Measurements from ENCODE around the gene FOXD2.

Gene FOXD2

DNA sequence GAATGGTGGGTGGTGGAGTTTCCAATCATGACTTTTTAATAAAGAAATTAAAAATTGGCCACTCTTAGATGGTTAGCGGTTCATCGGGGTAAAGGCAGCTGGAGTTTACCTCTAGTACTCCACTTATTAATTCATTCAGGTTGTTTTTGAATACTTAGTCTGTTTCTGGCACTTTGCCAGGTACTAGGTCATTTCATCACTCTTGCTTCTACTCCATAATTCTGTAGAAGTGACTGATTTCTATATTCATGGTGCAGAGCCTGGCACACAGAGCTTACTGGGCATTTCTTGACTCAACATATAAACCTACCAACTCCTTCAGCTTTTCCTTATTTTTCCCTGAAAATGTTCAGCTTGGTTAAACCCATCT, 31.5 kb downstream of the FOXD2 start:
- no peak for DNase-seq

- DNase-seq: no peak
Measured at GRCh38 chr1:47469910-47470309, 32.1 kb downstream of the FOXD2 start.

- DNase-seq: no peak
Measured at GRCh38 chr1:47471163-47471562, 33.3 kb downstream of the FOXD2 start.

GRCh38 chr1:47474278-47475193, 36.7 kb downstream of the FOXD2 start:
- no peak for DNase-seq

DNA sequence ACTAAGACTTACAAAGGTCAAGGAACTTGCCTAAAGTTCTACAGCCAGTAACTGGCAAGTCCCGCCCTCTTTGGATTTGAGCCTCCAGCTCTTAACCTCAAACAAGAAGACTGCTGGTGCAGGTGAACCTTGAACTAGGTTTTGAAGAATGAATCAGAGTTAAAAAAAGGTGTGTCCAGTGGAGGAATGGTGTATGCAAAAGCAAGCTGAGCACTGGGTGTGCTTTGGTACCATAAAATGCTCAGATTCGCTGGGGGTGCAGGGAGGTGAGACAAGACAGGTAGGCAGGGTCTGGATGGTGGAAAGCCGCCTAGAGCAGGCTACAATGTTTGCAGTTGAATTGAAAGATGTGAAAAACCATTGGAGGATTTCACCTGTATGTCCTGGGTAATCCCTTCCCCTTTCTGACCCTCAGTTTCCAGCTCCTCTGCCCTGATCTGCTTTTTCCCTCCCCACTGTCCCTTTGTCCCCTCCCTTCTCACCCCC, 39.8 kb downstream of the FOXD2 start:
- DNase-seq: no peak

DNA sequence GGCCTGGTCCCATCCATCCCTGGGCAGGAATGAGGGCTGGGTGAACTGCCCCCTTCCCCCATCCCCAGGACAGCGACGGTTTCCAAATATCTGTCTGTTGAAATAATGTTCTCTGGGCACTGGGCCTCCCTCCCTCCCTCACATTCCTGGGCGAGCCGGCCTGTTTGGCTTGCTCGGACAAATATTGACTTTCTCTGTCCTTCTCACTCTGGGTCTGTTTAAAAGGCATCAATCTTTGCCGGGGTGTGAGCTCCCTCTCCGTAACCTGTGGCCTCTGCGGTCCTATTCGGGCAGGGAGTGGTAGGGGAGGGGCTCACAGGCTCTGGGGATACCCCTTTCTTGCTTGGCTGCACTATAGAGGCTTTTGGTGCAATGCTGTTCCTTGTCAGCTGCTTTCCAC, 40.2 kb downstream of the FOXD2 start:
- DNase-seq: no peak

DNA sequence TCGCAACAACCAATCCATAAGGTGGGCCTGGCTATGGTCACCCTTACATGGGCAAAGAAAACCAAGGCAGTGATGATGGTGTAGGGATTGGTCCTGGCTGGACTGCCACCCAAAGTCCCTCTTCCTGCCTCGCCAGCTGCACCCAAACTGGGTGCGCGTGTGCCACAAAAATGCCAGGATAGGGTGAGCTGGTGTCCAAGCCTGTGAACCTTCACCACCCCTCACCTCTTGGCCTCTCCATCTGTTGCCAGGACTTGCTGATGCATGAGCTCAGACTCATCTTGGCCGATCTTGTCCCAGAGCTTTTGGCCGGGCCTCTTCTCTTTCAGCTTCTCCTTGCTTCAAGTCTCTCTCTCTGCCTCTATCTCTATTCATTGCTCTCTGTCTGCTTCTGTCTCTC, 41.8 kb downstream of the FOXD2 start:
- no peak for DNase-seq

DNA sequence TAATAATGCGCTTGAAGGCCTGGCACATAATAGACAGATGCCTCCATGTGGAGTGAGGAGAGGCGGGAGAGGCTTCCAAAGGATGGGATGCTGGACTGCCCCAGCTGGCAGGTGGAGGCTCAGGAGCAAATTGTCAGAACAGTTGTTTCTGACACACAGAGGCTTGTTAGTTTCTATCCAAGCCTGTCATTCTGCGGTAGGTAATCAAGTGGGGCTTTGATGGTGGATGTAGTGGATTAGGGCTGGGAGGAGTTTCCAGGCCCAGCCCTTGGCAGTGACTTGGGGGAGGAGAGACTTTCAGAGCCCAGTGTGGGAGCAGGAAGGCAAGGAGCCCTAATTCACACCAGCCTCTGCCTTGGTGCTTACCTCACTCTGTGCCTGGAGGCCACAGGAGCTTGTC, 44.1 kb downstream of the FOXD2 start:
- no peak for DNase-seq

- DNase-seq: no peak
Measured at GRCh38 chr1:47482786-47483185, 44.9 kb downstream of the FOXD2 start.

DNA sequence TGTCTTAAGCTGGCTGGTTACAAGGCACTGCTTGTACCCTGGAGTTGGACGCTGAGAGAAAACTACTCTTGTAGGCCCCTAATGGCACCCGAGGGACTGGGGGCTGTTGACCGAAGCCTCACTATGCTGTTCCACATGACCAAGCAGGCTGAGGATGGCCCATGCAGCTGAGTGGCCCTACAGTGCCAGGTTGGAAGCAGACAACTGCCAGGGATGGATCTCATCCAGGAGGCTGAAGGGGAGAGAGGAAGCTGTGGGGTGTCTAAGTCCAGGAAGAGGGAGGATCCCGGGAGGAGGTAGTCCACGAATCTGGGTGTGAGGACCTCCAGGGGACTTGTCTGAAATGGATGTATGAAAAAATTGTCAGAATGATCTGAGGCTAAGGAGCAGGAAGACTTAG, 45.8 kb downstream of the FOXD2 start:
- no peak for DNase-seq

DNA sequence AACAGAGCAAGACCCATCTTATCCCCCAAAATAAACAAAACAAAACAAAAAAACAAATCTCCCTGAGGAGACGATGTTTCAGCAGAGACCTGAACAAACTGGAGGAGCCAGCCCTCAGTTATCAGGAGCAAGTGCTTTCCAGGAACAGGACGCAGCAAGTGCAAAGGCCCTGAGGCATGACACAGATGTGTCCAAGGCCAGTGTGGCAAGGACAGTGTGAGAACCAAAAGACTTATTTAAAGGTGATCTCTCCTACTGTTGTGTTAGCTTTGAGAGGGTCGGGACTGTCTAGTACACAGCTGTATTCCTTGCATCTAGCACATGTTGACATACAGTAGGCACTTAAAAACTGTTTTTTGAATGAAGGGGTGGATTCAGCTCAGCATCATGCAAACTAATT, 48.0 kb downstream of the FOXD2 start:
- no peak for DNase-seq

GRCh38 chr1:47487332-47487731, 49.5 kb downstream of the FOXD2 start:
- no peak for DNase-seq

DNA sequence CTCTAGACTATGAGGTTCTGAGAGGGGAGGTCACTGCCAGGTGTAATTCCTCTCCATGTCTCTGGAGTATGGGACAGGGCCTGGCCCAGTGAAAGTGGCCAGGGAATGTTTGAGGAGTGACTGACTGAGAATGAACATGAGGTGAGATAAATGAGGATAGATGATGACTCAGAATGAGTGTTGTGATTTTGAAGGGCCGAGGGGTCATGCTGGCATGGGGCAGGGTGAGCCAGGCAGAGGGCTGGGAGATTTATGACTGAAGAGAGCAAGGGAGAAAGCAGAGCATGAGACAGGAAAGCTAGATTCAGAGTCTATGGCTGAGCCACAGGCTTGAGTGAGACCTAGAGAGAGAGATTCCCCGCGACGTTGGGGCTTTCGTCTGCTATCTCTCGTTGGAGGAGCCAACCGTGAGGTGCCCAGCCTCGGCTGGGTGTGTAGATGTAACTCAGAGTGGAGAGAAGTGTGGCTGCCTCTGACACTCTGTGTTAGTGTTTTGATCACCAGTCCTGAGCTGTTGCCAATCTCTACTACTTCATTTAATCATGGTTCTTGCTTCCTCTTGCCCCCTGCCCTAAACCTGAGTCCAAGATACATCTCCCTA, 50.1 kb downstream of the FOXD2 start:
- DNase-seq: no peak

Measured in effector CD4-positive, alpha-beta T cell (primary cell).